Activated CD4-positive, alpha-beta T cell treated with anti-CD3 and anti-CD28 coated beads for 4 hours (primary cell): ENCODE measurements around the gene SCD.
A peak's percentile ranks its signal among the peaks of the same experiment; 100 is the strongest.

Source experiments
- DNase-seq, 2 donors: peaks; one replicate each; pipeline ENCODE4 v3.0.0-alpha.2; 2020

Gene SCD

GRCh38 chr10:100340948-100341847 lies 5.8 kb upstream of the SCD start:
- no peak for DNase-seq

- DNase-seq: peak; percentile 43 to 55
These were observed 4.9 kb upstream of the SCD start for GRCh38 chr10:100341953-100342626.

- DNase-seq: no peak
These were observed 4.4 kb upstream of the SCD start for GRCh38 chr10:100342627-100342972.

GRCh38 chr10:100344241-100344788 lies 2.7 kb upstream of the SCD start:
- no peak for DNase-seq

GRCh38 chr10:100345570-100346330 lies 1.3 kb upstream of the SCD start:
- DNase-seq: no peak

- peak; percentile 50 to 64 for DNase-seq
These were observed 675 bp upstream of the SCD start for GRCh38 chr10:100346351-100346764.

GRCh38 chr10:100347568-100348195 lies 649 bp downstream of the SCD start:
- DNase-seq: no peak

GRCh38 chr10:100348389-100348927 lies 1.4 kb downstream of the SCD start:
- no peak for DNase-seq

- no peak for DNase-seq
These were observed 2.1 kb downstream of the SCD start for GRCh38 chr10:100349087-100349486.

GRCh38 chr10:100349672-100350071 lies 2.6 kb downstream of the SCD start:
- DNase-seq: no peak

- no peak for DNase-seq
These were observed 4.0 kb downstream of the SCD start for GRCh38 chr10:100350914-100351485.

GRCh38 chr10:100353770-100354485 lies 6.9 kb downstream of the SCD start:
- no peak for DNase-seq

GRCh38 chr10:100355086-100355485 lies 8.1 kb downstream of the SCD start:
- no peak for DNase-seq

- DNase-seq: no peak
These were observed 9.3 kb downstream of the SCD start for GRCh38 chr10:100356067-100357017.

- DNase-seq: no peak
These were observed 10.2 kb downstream of the SCD start for GRCh38 chr10:100357059-100357858.

GRCh38 chr10:100359030-100359432 lies 12.0 kb downstream of the SCD start:
- DNase-seq: no peak

GRCh38 chr10:100359529-100360150 lies 12.6 kb downstream of the SCD start:
- DNase-seq: no peak

- no peak for DNase-seq
These were observed 13.2 kb downstream of the SCD start for GRCh38 chr10:100360234-100360633.
